Prostate gland (tissue), 2 donors: ENCODE results near the gene GFRA1. TPM values are rescaled to one million over a fixed set of nuclear protein-coding genes. Genes with fewer than 3 reads are reported as not detected.

Experiments used
- DNase-seq: peaks from one replicate; pipeline ENCODE4 v3.0.0-alpha.2; 2019; ENCODE audit warnings: low spot score
- H3K27ac ChIP-seq, 2 donors: fragments of 200-600 bp; sonication (generic); 2 replicates each; pipeline ENCODE4 v1.5.1; 2017 to 2019
- H3K27me3 ChIP-seq: fragments of 200-600 bp; sonication (generic); replicated peaks from 2 replicates; pipeline ENCODE4 v1.5.1; 2019; ENCODE audit not compliant: insufficient read depth
- H3K36me3 ChIP-seq, 2 donors: fragments of 200-600 bp; sonication (generic); 1 replicate in 1 of 2; 2 replicates in 1 of 2; pipeline versions ENCODE4 v1.5.1 to v1.8.1; 2017 to 2019
- H3K4me1 ChIP-seq: fragments of 200-600 bp; sonication (generic); replicated peaks from 2 replicates; pipeline ENCODE4 v1.5.1; 2019
- H3K4me3 ChIP-seq, 2 donors: fragments of 200-600 bp; sonication (generic); 2 replicates each; pipeline ENCODE4 v1.5.1; 2017 to 2019
- H3K9me3 ChIP-seq: fragments of 200-600 bp; sonication (generic); 2 replicates; pipeline ENCODE4 v1.5.1; 2017
- CTCF ChIP-seq, 4 experiments: fragments of 200-600 bp in 2 of 4; fragments of 450-650 bp in 2 of 4; sonication (generic) in 2 of 4; IDR thresholded peaks; 1 replicate in 3 of 4; 2 replicates in 1 of 4; pipeline ENCODE4 v1.5.1; 2016 to 2019; ENCODE audit warnings: antibody characterized with exemption in 4 of 4, mild to moderate bottlenecking in 2 of 4, moderate library complexity in 2 of 4
- POLR2A ChIP-seq: fragments of 450-650 bp; IDR thresholded peaks from one replicate; pipeline ENCODE4 v1.6.1; 2016; ENCODE audit warnings: antibody characterized with exemption, mild to moderate bottlenecking
- POLR2AphosphoS5 ChIP-seq: sonication (generic); formaldehyde crosslinking; IDR thresholded peaks from one replicate; pipeline ENCODE4 v1.6.1; 2017; ENCODE audit warnings: antibody characterized with exemption
- WGBS: methylation state at CpG from one replicate; pipeline ENCODE4 v1.1.5; 2018; 5-methylcytosine and 5-hydroxymethylcytosine counted together
- intact Hi-C: fragments of 100-400 bp; cut with DNase I; formaldehyde crosslinking; loops from one replicate; pipeline ENCODE4 v1.14.2; 2022
- total RNA-seq, 2 donors: library from RNA; depleted of rRNA; stranded (reverse); fragments of >200 nt; gene quantifications; one replicate each; pipeline ENCODE4 v1.1.0, GENCODE V29; 2016

Gene GFRA1
- total RNA-seq, 2 donors from 2014 or later: 5.1 to 14.5 TPM

- Histone ChIP-seq H3K4me1 (no peaks in the 10 kb centered on the region), H3K36me3 (no peaks in the 10 kb centered on the region), H3K27me3 (no peaks in the 10 kb centered on the region), H3K27ac (no peak overlapping the region), H3K9me3 (no peaks in the 10 kb centered on the region), H3K4me3 (no peak overlapping the region)
- TF ChIP-seq POLR2A (no peak), CTCF (IDR thresholded peaks at IDR 0.05) (no peak), POLR2AphosphoS5 (no peak)
- DNase-seq: no peak
- intact Hi-C loops: no loop called here
- 71% methylated on average over 4 of the region's 4 CpGs for WGBS
These were observed 33.8 kb downstream of the GFRA1 start for GRCh38 chr10:116239229-116239628.

- H3K36me3 ChIP-seq: no peaks in the 10 kb centered on the region
- TF ChIP-seq CTCF (IDR thresholded peaks at IDR 0.05) (no peak), POLR2A (no peak), POLR2AphosphoS5 (no peak)
- H3K27me3 ChIP-seq: no peaks in the 10 kb centered on the region
- no peaks in the 10 kb centered on the region for H3K4me1 ChIP-seq
- intact Hi-C loops: no loop called here
- no peak overlapping the region for H3K27ac ChIP-seq
- no peaks in the 10 kb centered on the region for H3K9me3 ChIP-seq
- H3K4me3 ChIP-seq: no peak overlapping the region
- DNase-seq: no peak
- WGBS: 57% methylated on average over 15 of the region's 15 CpGs
These were observed 35.0 kb downstream of the GFRA1 start for GRCh38 chr10:116237970-116238369.

GRCh38 chr10:116237260-116237659 is 35.7 kb downstream of the GFRA1 start:
- Histone ChIP-seq H3K9me3 (no peaks in the 10 kb centered on the region), H3K4me1 (no peaks in the 10 kb centered on the region), H3K4me3 (no peak overlapping the region), H3K36me3 (no peaks in the 10 kb centered on the region), H3K27ac (no peak overlapping the region), H3K27me3 (no peaks in the 10 kb centered on the region)
- intact Hi-C loops: no loop called here
- DNase-seq: peak; percentile 18
- TF ChIP-seq POLR2A (no peak), POLR2AphosphoS5 (no peak), CTCF (IDR thresholded peaks at IDR 0.05) (no peak)
- 9% methylated on average over 3 of the region's 3 CpGs for WGBS

GRCh38 chr10:116233230-116233629 is 39.8 kb downstream of the GFRA1 start:
- no peak for DNase-seq
- Histone ChIP-seq H3K4me1 (no peaks in the 10 kb centered on the region), H3K9me3 (no peaks in the 10 kb centered on the region), H3K36me3 (no peaks in the 10 kb centered on the region), H3K4me3 (no peak overlapping the region), H3K27me3 (no peaks in the 10 kb centered on the region), H3K27ac (no peak overlapping the region)
- 95% methylated on average over 2 of the region's 2 CpGs for WGBS
- TF ChIP-seq POLR2A (no peak), POLR2AphosphoS5 (no peak), CTCF (IDR thresholded peaks at IDR 0.05) (no peak)
- intact Hi-C loops: no loop called here

GRCh38 chr10:116232613-116233012 is 40.4 kb downstream of the GFRA1 start:
- DNase-seq: no peak
- Histone ChIP-seq H3K4me1 (no peaks in the 10 kb centered on the region), H3K27ac (no peak overlapping the region), H3K4me3 (no peak overlapping the region), H3K9me3 (no peaks in the 10 kb centered on the region), H3K36me3 (no peaks in the 10 kb centered on the region), H3K27me3 (no peaks in the 10 kb centered on the region)
- no peak for TF ChIP-seq POLR2AphosphoS5
- no peak for TF ChIP-seq CTCF (IDR thresholded peaks at IDR 0.05)
- TF ChIP-seq POLR2A: no peak
- 57% methylated on average over 2 of the region's 2 CpGs for WGBS
- intact Hi-C loops: no loop called here
